ENCODE measurements around the gene ADAD2. TPM values are rescaled to one million over a fixed set of nuclear protein-coding genes. Genes with fewer than 3 reads are reported as not detected.

The ADAD2 gene
- total RNA-seq, 6 experiments from 2014 or later = 0.87 to 1.0 TPM; not detected in 4

DNA sequence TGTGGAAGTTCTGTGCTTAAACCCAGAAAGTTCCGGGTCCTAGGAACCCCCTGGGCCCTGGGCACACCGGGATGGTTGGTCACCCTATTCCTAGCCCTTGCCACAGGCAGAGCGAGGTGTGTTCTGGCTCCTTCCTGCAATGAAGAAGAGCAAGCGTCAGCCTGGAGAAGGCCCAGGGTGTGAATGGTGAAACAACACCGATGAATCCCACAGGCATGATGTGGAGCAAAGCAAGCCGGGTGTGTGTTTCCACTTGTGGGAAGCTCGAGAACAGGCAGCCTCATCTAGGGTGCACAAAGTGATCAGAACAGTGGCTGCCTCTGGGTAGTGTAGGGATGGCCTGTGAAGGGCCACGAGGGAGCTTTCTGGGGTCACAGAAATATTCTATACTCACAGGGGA is 35.1 kb downstream of the ADAD2 start:
- Histone ChIP-seq H3K27me3 (no peaks in the 10 kb centered on the region), H3K4me3 (no peak overlapping the region), H3K4me1 (no peaks in the 10 kb centered on the region), H3K27ac (no peak overlapping the region), H3K36me3 (no peaks in the 10 kb centered on the region), H3K9me3 (no peaks in the 10 kb centered on the region)
- no peak for ATAC-seq
- no peak for DNase-seq
- 62% methylated on average over 5 of the region's 8 CpGs for WGBS (ENCODE audit: insufficient coverage, low coverage, low lambda C conversion rate, missing lambda C conversion rate)
- intact Hi-C loops (cut with DNase I) = no loop called here
- TF ChIP-seq CTCF (IDR thresholded peaks at IDR 0.05) (no peak), POLR2A (IDR thresholded peaks at IDR 0.05) (no peak)

DNA sequence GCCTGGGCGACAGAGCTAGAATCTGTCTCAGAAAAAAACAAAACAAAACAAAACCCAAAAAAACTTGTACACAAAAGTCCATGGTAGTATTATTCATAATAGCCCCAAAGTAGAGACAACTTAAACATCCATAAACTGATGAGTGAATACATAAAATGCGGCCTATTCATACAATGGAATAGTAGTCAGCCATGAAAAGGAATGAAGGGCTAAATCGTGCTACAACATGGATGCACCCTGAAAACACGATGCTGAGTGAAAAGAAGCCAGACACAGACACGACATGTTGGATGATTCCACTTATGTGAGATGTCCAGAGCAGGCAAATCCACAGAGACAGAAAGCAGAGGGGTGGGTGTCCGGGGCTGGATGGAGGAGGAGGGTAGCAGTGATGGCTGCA is 36.6 kb downstream of the ADAD2 start:
- no peak for ATAC-seq
- intact Hi-C loops (cut with DNase I) = no loop called here
- DNase-seq = no peak
- TF ChIP-seq POLR2A (IDR thresholded peaks at IDR 0.05) (no peak), CTCF (IDR thresholded peaks at IDR 0.05) (no peak)
- Histone ChIP-seq H3K4me1 (no peaks in the 10 kb centered on the region), H3K9me3 (no peaks in the 10 kb centered on the region), H3K4me3 (no peak overlapping the region), H3K36me3 (no peaks in the 10 kb centered on the region), H3K27me3 (no peaks in the 10 kb centered on the region), H3K27ac (no peak overlapping the region)
- 72% methylated on average over 6 of the region's 6 CpGs for WGBS (ENCODE audit: insufficient coverage, low coverage, low lambda C conversion rate, missing lambda C conversion rate)

- peak in 3 of 4 donors; percentile 37 to 57 (median 42) for ATAC-seq
- intact Hi-C loops (cut with DNase I) = no loop called here
- Histone ChIP-seq H3K4me1 (no peaks in the 10 kb centered on the region), H3K27ac (no peak overlapping the region), H3K36me3 (no peaks in the 10 kb centered on the region), H3K4me3 (no peak overlapping the region), H3K9me3 (no peaks in the 10 kb centered on the region), H3K27me3 (no peaks in the 10 kb centered on the region)
- DNase-seq = no peak
- no peak for TF ChIP-seq POLR2A (IDR thresholded peaks at IDR 0.05)
- TF ChIP-seq CTCF (IDR thresholded peaks at IDR 0.05) = no peak
- WGBS (ENCODE audit: insufficient coverage, low coverage, low lambda C conversion rate, missing lambda C conversion rate) = 52% methylated on average over 13 of the region's 18 CpGs
Observed at GRCh38 chr16:84228256-84228838, 37.4 kb downstream of the ADAD2 start.

GRCh38 chr16:84229471-84229870 is 38.5 kb downstream of the ADAD2 start:
- Histone ChIP-seq H3K27me3 (no peaks in the 10 kb centered on the region), H3K4me3 (no peak overlapping the region), H3K27ac (no peak overlapping the region), H3K36me3 (no peaks in the 10 kb centered on the region), H3K9me3 (no peaks in the 10 kb centered on the region), H3K4me1 (no peaks in the 10 kb centered on the region)
- ATAC-seq (no peak), DNase-seq (no peak)
- intact Hi-C loops (cut with DNase I) = no loop called here
- TF ChIP-seq CTCF (IDR thresholded peaks at IDR 0.05) (no peak), POLR2A (IDR thresholded peaks at IDR 0.05) (no peak)
- WGBS (ENCODE audit: insufficient coverage, low coverage, low lambda C conversion rate, missing lambda C conversion rate) = 87% methylated on average over 9 of the region's 11 CpGs

DNA sequence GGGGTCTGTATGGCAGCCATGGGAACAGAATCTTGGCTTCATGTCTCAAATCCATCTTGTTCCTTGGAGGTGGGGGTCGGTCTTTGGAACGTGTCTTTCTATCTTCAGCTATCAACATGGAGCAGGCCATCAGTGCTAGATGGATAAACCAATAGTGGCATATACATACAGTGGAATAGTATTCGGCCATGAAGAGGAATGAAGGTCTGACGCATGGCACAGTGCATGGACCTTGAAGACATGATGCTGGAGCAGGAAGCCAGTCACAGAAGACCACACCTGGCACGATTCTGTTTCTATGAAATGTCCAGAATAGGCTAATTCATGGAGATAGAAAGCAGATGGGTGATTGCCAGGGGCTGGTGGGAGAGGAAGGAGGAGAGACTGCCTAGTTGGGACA is 41.1 kb downstream of the ADAD2 start:
- no peak for TF ChIP-seq POLR2A (IDR thresholded peaks at IDR 0.05)
- no peak for TF ChIP-seq CTCF (IDR thresholded peaks at IDR 0.05)
- intact Hi-C loops (cut with DNase I) = no loop called here

More for the DNA sequence above, 41.1 kb downstream of the ADAD2 start:
- 55% methylated on average over 5 of the region's 5 CpGs for WGBS (ENCODE audit: insufficient coverage, low coverage, low lambda C conversion rate, missing lambda C conversion rate)
- Histone ChIP-seq H3K9me3 (no peaks in the 10 kb centered on the region), H3K27ac (no peak overlapping the region), H3K4me3 (no peak overlapping the region), H3K27me3 (no peaks in the 10 kb centered on the region), H3K4me1 (no peaks in the 10 kb centered on the region), H3K36me3 (no peaks in the 10 kb centered on the region)
- DNase-seq (no peak), ATAC-seq (no peak)
